BLaER1 treated with 17β-estradiol and CSF1 and Interleukin-3, amounts not matched to agents 10 nM and 100 nM (cell line): ENCODE data around the gene REST.
A peak's percentile ranks its signal among the peaks of the same experiment; 100 is the strongest.

Source experiments
- H3K27ac ChIP-seq, 11 experiments: shearing (Covaris generic); formaldehyde crosslinking; 2 replicates each; pipeline ENCODE4 v1.8.1; 2022
- H3K27me3 ChIP-seq, 11 experiments: shearing (Covaris generic); formaldehyde crosslinking; 2 replicates each; pipeline ENCODE4 v1.8.1; 2022
- H3K36me3 ChIP-seq, 11 experiments: shearing (Covaris generic); formaldehyde crosslinking; 2 replicates each; pipeline ENCODE4 v1.8.1; 2022
- H3K4me1 ChIP-seq, 10 experiments: shearing (Covaris generic); formaldehyde crosslinking; 2 replicates each; pipeline ENCODE4 v1.8.1; 2022
- H3K4me2 ChIP-seq, 11 experiments: shearing (Covaris generic); formaldehyde crosslinking; 2 replicates each; pipeline ENCODE4 v1.8.1; 2022
- H3K4me3 ChIP-seq, 10 experiments: shearing (Covaris generic); formaldehyde crosslinking; 2 replicates each; pipeline ENCODE4 v1.8.1; 2022
- H3K9ac ChIP-seq, 11 experiments: shearing (Covaris generic); formaldehyde crosslinking; 2 replicates each; pipeline ENCODE4 v1.8.1; 2022
- H3K9me3 ChIP-seq, 11 experiments: shearing (Covaris generic); formaldehyde crosslinking; replicated peaks in 1 of 11; 2 replicates each; pipeline ENCODE4 v1.8.1; 2022
- H4K20me1 ChIP-seq, 11 experiments: shearing (Covaris generic); formaldehyde crosslinking; 2 replicates each; pipeline ENCODE4 v1.8.1; 2022
- Cebpa-rat ChIP-seq, 11 experiments: shearing (Covaris generic); IDR thresholded peaks; 2 replicates each; pipeline ENCODE4 v1.8.1; 2022

REST gene

GRCh38 chr4:56977321-56978012, 69.8 kb downstream of the REST start, which contains the start of gene NOA1:
Gene NOA1, minus strand, starts transcription at chr4:56977606. Its CDS starts 21 bp downstream, at chr4:56977585.
- H4K20me1 ChIP-seq: peaks cover 45 to 81% (median 69%) of the 10 kb centered on the region in 11 experiments
- peak within 1 kb of the TSS; percentile 87 to 100 (median 93) for H3K4me2 ChIP-seq
- H3K4me1 ChIP-seq: peaks cover 35 to 59% (median 48%) of the 10 kb centered on the region in 10 experiments
- H3K36me3 ChIP-seq: peaks cover 23 to 52% (median 45%) of the 10 kb centered on the region in 11 experiments
- peak within 1 kb of the TSS; percentile 86 to 96 (median 91) for H3K9ac ChIP-seq
- H3K27ac ChIP-seq: peak within 1 kb of the TSS; percentile 80 to 94 (median 89)
- no peaks in the 10 kb centered on the region for H3K27me3 ChIP-seq
- TF ChIP-seq Cebpa-rat (IDR thresholded peaks at IDR 0.05): no peak
- peaks cover 9 to 21% (median 18%) of the 10 kb centered on the region in 11 experiments for H3K9me3 ChIP-seq
- H3K4me3 ChIP-seq: peak within 1 kb of the TSS; percentile 82 to 99 (median 95)

- Histone ChIP-seq H3K27me3 (no peaks in the 10 kb centered on the region), H3K36me3 (peaks cover 10 to 52% (median 43%) of the 10 kb centered on the region in 11 experiments), H4K20me1 (peaks cover 59 to 84% (median 79%) of the 10 kb centered on the region in 11 experiments), H3K9me3 (peaks cover 0 to 8% (median 5%) of the 10 kb centered on the region in 11 experiments; a peak in 17 of 22 replicates), H3K4me2 (peak within 1 kb of the TSS; percentile 77 to 97 (median 92)), H3K27ac (peak within 1 kb of the TSS; percentile 80 to 94 (median 89)), H3K9ac (peak within 1 kb of the TSS; percentile 86 to 96 (median 91)), H3K4me3 (peak within 1 kb of the TSS; percentile 82 to 99 (median 95)), H3K4me1 (peaks cover 35 to 62% (median 48%) of the 10 kb centered on the region in 10 experiments)
- no peak for TF ChIP-seq Cebpa-rat (IDR thresholded peaks at IDR 0.05)
These were observed 71.1 kb downstream of the REST start, which contains the start of gene POLR2B for GRCh38 chr4:56978750-56979303. Gene POLR2B, plus strand, starts transcription at chr4:56978896. Its CDS starts 90 bp downstream, at chr4:56978986.

DNA sequence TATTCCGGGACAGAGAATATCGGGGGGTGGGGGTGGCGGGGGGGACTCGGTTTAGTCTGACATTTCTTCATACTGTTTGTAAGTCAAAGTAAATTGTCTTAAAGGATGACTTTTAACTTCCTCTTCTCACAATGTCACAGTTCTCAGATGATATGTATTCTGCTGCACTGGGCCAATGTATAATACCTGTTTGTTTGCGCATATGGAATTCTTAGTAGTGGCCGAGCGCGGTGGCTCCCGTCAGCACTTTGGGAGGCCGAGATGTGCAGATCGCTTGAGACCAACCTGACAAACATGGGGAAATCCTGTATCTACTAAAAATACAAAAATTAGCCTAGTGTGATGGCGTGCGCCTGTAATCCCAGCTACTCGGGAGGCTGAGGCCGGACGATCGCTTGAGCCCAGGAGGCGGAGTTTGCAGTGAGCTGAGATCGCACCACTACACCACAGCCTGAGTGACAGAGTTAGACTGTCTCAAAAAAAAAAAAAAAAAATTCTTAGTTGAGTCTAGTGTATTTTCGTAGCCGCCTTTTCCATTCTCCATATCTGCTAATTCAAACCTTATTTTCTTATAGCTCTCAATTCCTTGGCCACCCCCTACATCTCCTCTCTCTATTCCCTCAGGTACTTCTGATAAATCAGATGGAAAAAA, 71.8 kb downstream of the REST start:
- Histone ChIP-seq H3K4me1 (peaks cover 31 to 55% (median 43%) of the 10 kb centered on the region in 10 experiments), H3K9me3 (peaks cover 0 to 1% (median 0%) of the 10 kb centered on the region in 11 experiments; a peak in 2 of 22 replicates), H3K36me3 (peaks cover 3 to 49% (median 42%) of the 10 kb centered on the region in 11 experiments), H3K27me3 (no peaks in the 10 kb centered on the region), H3K27ac (peak overlapping the region in 10 of 11 experiments; percentile 84 to 94 (median 89); a peak in 20 of 22 replicates), H4K20me1 (peaks cover 66 to 84% (median 79%) of the 10 kb centered on the region in 11 experiments), H3K4me3 (peak overlapping the region; percentile 82 to 99 (median 95)), H3K4me2 (peak overlapping the region; percentile 76 to 97 (median 92)), H3K9ac (peak overlapping the region; percentile 86 to 96 (median 91))
- no peak for TF ChIP-seq Cebpa-rat (IDR thresholded peaks at IDR 0.05)

GRCh38 chr4:56981795-56982201, 74.1 kb downstream of the REST start:
- peak overlapping the region in 5 of 11 experiments; percentile 3 to 31 (median 13); a peak in 2 of 22 replicates for H3K9ac ChIP-seq
- peaks cover 20 to 65% (median 60%) of the 10 kb centered on the region in 11 experiments for H3K36me3 ChIP-seq
- H3K27me3 ChIP-seq: no peaks in the 10 kb centered on the region
- TF ChIP-seq Cebpa-rat (IDR thresholded peaks at IDR 0.05): no peak
- H3K4me3 ChIP-seq: no peak overlapping the region
- no peaks in the 10 kb centered on the region for H3K9me3 ChIP-seq
- H3K27ac ChIP-seq: no peak overlapping the region
- peaks cover 17 to 37% (median 28%) of the 10 kb centered on the region in 10 experiments for H3K4me1 ChIP-seq
- H3K4me2 ChIP-seq: peak overlapping the region; percentile 40 to 97 (median 92); a peak in 20 of 22 replicates
- peaks cover 75 to 84% (median 79%) of the 10 kb centered on the region in 11 experiments for H4K20me1 ChIP-seq

DNA sequence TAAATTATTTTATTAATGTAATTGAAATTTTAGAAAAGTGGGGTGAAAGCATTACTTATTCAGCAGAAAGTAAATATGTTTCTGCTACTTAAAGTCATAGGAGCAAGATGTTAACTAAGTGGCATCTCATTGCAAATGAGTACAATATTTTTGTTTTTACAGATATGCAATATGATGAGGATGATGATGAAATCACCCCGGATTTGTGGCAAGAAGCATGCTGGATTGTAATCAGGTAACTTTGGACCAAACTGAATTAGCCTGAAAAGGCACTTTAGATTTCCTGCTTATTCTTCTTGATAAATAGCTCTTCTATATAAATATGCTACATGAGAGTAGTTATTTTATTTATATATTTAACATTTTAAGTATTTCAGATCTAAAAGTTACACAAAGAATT, 78.5 kb downstream of the REST start:
- no peak overlapping the region for H3K4me3 ChIP-seq
- no peak overlapping the region for H3K4me2 ChIP-seq
- peaks cover 91 to 100% (median 98%) of the 10 kb centered on the region in 11 experiments for H4K20me1 ChIP-seq

DNA sequence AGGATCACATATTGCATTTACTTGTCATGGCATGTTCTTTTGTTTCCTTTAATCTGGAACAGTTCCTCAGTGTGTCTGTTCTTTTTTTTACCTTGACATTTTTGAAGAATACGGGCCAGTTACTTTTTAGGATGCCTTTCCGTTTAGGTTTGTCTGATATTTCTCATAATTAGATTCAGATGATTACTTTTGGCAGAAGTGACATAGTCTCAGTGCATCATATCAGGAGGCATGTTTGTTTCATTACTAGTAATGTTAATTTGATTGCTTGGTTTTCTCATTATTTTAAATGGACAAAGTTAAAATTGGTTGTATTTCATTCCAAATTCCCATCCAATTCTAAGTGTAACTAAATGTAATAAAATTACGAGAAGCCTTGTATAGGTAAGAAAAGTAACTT, 79.3 kb downstream of the REST start:
- Histone ChIP-seq H3K27ac (no peak overlapping the region), H3K27me3 (no peaks in the 10 kb centered on the region), H3K4me2 (no peak overlapping the region), H4K20me1 (peaks cover 90 to 100% (median 98%) of the 10 kb centered on the region in 11 experiments), H3K9me3 (no peaks in the 10 kb centered on the region), H3K4me1 (peaks cover 3 to 43% (median 6%) of the 10 kb centered on the region in 10 experiments; a peak in 12 of 20 replicates), H3K9ac (no peak overlapping the region), H3K36me3 (peaks cover 61 to 100% (median 95%) of the 10 kb centered on the region in 11 experiments), H3K4me3 (no peak overlapping the region)
- no peak for TF ChIP-seq Cebpa-rat (IDR thresholded peaks at IDR 0.05)

More for the DNA sequence above, 78.5 kb downstream of the REST start:
- Histone ChIP-seq H3K27ac (no peak overlapping the region), H3K27me3 (no peaks in the 10 kb centered on the region), H3K9me3 (no peaks in the 10 kb centered on the region), H3K9ac (no peak overlapping the region), H3K36me3 (peaks cover 53 to 100% (median 92%) of the 10 kb centered on the region in 11 experiments), H3K4me1 (peaks cover 6 to 43% (median 14%) of the 10 kb centered on the region in 10 experiments; a peak in 18 of 20 replicates)
- no peak for TF ChIP-seq Cebpa-rat (IDR thresholded peaks at IDR 0.05)

GRCh38 chr4:56990109-56990905, 82.6 kb downstream of the REST start:
- peaks cover 88 to 100% (median 98%) of the 10 kb centered on the region in 11 experiments for H3K36me3 ChIP-seq

DNA sequence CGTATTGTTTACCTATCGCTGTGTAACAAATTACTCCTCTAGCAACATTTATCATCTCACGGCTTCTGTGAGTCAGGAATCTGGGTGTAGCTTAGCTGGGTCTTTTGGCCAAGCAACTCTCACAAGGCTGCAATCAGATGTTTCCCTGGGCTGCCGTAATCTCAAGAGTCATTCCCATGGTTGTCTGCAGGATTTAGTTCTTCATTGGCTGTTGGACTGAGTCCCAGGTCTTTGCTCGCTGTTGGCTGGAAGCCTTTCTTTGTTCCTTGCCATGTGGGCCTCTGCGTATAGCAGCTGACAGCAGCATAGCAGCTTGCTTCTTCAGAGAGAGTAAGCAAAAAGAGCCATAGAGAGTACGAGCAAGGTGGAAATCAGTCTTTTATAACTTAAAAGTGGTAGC, 87.8 kb downstream of the REST start:
- no peak overlapping the region for H3K27ac ChIP-seq
- no peak overlapping the region for H3K9ac ChIP-seq
- no peak overlapping the region for H3K4me3 ChIP-seq
- H4K20me1 ChIP-seq: peaks cover 60 to 91% (median 76%) of the 10 kb centered on the region in 11 experiments; a peak in 21 of 22 replicates
- peaks cover 0 to 16% (median 0%) of the 10 kb centered on the region in 10 experiments; a peak in 4 of 20 replicates for H3K4me1 ChIP-seq
- H3K27me3 ChIP-seq: no peaks in the 10 kb centered on the region
- H3K4me2 ChIP-seq: no peak overlapping the region
- no peak for TF ChIP-seq Cebpa-rat (IDR thresholded peaks at IDR 0.05)
- peaks cover 95 to 100% (median 99%) of the 10 kb centered on the region in 11 experiments for H3K36me3 ChIP-seq
- no peaks in the 10 kb centered on the region for H3K9me3 ChIP-seq

More at GRCh38 chr4:56990109-56990905, 82.6 kb downstream of the REST start:
- H3K4me2 ChIP-seq: peak overlapping the region in 2 of 11 experiments; percentile 41; a peak in 4 of 22 replicates
- peaks cover 0 to 31% (median 0%) of the 10 kb centered on the region in 10 experiments; a peak in 7 of 20 replicates for H3K4me1 ChIP-seq
- no peaks in the 10 kb centered on the region for H3K27me3 ChIP-seq
- H3K9ac ChIP-seq: no peak overlapping the region
- H3K27ac ChIP-seq: no peak overlapping the region
- no peak overlapping the region for H3K4me3 ChIP-seq
- H3K9me3 ChIP-seq: no peaks in the 10 kb centered on the region
- H4K20me1 ChIP-seq: peaks cover 73 to 100% (median 93%) of the 10 kb centered on the region in 11 experiments
- TF ChIP-seq Cebpa-rat (IDR thresholded peaks at IDR 0.05): no peak
